ENCODE data around the gene PROK1. TPM values are rescaled to one million over a fixed set of nuclear protein-coding genes. Genes with fewer than 3 reads are reported as not detected.

The PROK1 gene
- total RNA-seq, 1 donor from 2014 or later, result 0.69 TPM

DNA sequence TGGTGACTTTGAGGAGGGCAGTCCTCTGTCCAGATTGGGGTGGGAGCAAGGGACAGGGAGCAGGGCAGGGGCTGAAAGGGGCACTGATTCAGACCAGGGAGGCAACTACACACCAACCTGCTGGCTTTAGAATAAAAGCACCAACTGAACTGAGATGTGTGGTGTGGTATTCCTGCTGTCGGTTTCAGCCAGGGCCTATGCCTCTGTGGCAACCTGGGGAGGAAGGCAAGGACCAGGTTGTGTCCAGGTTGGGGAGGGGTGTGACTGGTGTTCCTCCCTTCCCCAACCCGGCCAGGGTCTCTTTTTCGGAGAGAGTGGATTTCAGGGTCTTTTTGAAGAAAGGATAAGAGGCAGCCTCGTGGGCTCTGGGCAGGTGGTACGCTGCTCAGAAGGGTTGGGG, 6.3 kb downstream of the PROK1 start:
- no peaks in the 10 kb centered on the region for H3K36me3 Mint-ChIP-seq
- DNase-seq (ENCODE audit: low spot score in 2 of 2, unreplicated experiment in 2 of 2), result no peak
- H3K4me3 Mint-ChIP-seq, result no peak overlapping the region
- no peak overlapping the region for H3K27ac Mint-ChIP-seq
- TF ChIP-seq, protein P1, sequence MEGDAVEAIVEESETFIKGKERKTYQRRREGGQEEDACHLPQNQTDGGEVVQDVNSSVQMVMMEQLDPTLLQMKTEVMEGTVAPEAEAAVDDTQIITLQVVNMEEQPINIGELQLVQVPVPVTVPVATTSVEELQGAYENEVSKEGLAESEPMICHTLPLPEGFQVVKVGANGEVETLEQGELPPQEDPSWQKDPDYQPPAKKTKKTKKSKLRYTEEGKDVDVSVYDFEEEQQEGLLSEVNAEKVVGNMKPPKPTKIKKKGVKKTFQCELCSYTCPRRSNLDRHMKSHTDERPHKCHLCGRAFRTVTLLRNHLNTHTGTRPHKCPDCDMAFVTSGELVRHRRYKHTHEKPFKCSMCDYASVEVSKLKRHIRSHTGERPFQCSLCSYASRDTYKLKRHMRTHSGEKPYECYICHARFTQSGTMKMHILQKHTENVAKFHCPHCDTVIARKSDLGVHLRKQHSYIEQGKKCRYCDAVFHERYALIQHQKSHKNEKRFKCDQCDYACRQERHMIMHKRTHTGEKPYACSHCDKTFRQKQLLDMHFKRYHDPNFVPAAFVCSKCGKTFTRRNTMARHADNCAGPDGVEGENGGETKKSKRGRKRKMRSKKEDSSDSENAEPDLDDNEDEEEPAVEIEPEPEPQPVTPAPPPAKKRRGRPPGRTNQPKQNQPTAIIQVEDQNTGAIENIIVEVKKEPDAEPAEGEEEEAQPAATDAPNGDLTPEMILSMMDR (IDR thresholded peaks at IDR 0.05; ENCODE audit: unreplicated experiment), result no peak
- H3K27me3 Mint-ChIP-seq (ENCODE audit: low read depth), result peaks cover 2% of the 10 kb centered on the region
- H3K9me3 Mint-ChIP-seq, result no peaks in the 10 kb centered on the region
- peaks cover 3% of the 10 kb centered on the region for H3K4me1 Mint-ChIP-seq

DNA sequence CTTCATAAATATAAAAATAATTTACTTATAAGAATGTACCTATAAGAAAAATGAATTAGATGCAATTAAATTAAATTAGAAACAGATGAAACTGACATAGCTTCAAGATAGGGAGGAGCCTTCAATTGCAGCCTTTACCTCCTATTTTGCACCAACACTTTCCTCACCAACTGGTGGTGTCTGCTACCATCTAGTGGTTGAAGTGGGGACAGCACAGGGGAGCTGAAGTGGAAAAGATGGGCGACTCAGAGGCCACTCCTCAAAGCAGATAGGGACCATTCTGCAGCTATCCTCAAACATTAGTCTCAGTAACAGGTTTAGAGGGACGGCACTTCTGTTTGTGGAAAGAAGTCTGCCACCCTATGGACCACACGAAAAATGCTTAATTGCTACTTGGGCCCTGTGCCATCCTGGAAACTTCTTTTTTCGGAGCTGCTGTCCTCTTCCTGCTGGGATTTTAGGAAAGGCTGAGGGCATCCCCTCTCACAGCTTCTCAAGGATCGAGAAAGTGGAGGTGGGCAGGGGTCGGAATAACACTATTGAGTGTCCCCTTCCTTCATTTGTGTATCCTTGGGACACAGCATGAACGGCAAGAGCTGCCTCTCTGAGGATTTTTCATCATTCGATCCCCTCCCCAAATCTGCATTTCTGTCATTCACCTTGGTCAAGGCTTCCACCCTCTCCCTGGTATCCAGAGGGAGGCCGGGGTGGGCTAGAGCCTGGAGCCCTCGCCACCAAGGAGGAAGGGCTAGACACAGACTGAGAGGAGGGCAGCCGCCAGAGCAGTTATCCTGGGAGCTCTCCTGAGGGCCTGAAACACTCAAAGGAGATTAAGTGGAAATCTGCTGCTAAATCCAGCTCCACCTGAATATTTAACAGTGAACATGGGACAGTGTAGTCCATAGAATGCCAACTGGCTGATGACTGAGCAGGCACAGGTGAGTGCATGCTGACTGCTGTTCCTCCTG, 9.6 kb downstream of the PROK1 start:
- TF ChIP-seq, protein P1 (IDR thresholded peaks at IDR 0.05; ENCODE audit: unreplicated experiment), result peak; percentile 88
- Mint-ChIP-seq H3K27me3 (ENCODE audit: low read depth) (no peaks in the 10 kb centered on the region), H3K4me1 (peaks cover 19% of the 10 kb centered on the region), H3K4me3 (no peak overlapping the region), H3K36me3 (no peaks in the 10 kb centered on the region), H3K27ac (no peak overlapping the region), H3K9me3 (no peaks in the 10 kb centered on the region)
- peak; percentile 65 to 92 for DNase-seq (ENCODE audit: low spot score in 2 of 2, unreplicated experiment in 2 of 2)

DNA sequence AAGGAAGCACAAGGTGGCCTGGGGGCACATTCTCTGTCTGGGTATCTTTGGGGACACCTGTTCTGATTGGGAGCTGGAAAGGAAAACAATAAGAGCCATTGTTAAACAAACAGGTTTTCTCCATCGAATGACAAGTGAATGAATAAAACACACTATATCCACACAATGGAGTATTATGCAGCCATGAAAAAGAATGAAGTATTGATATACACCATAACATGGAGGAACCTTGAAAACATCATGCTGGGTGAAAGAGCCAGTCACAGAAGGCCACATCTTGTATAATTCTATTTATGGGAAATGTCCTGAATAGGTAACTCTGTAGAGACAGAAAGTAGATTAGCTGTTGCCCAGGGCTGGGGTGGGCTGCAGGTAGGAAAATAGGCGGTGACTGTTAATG, 11.1 kb downstream of the PROK1 start:
- no peak overlapping the region for H3K4me3 Mint-ChIP-seq
- no peaks in the 10 kb centered on the region for H3K27me3 Mint-ChIP-seq (ENCODE audit: low read depth)
- H3K9me3 Mint-ChIP-seq, result no peaks in the 10 kb centered on the region
- no peak for DNase-seq (ENCODE audit: low spot score in 2 of 2, unreplicated experiment in 2 of 2)
- TF ChIP-seq, protein P1 (IDR thresholded peaks at IDR 0.05; ENCODE audit: unreplicated experiment), result no peak
- H3K4me1 Mint-ChIP-seq, result peaks cover 24% of the 10 kb centered on the region
- H3K27ac Mint-ChIP-seq, result no peak overlapping the region
- H3K36me3 Mint-ChIP-seq, result no peaks in the 10 kb centered on the region

DNA sequence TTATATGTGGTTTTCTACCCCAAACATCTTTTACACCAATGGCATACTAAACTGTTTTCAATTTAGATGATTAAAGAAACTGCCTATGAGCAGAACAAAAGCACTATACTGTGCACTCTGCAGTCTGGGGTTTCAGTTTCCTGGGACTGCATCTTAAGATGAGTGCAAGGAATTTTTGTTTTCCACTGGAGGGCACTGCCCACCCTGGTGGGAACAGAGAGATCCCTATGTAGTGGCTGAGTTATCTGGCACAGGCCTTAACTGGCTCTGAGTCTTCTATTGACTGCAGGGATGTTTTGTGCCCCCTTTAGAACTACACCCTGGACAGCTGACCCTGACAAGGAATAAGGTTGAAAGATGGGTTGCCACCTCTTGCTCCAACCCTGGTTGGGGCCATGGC, 12.0 kb downstream of the PROK1 start:
- Mint-ChIP-seq H3K4me1 (peaks cover 28% of the 10 kb centered on the region), H3K36me3 (no peaks in the 10 kb centered on the region), H3K9me3 (no peaks in the 10 kb centered on the region), H3K27ac (no peak overlapping the region), H3K4me3 (no peak overlapping the region), H3K27me3 (ENCODE audit: low read depth) (no peaks in the 10 kb centered on the region)
- DNase-seq (ENCODE audit: low spot score in 2 of 2, unreplicated experiment in 2 of 2), result no peak
- TF ChIP-seq, protein P1 (IDR thresholded peaks at IDR 0.05; ENCODE audit: unreplicated experiment), result no peak

DNA sequence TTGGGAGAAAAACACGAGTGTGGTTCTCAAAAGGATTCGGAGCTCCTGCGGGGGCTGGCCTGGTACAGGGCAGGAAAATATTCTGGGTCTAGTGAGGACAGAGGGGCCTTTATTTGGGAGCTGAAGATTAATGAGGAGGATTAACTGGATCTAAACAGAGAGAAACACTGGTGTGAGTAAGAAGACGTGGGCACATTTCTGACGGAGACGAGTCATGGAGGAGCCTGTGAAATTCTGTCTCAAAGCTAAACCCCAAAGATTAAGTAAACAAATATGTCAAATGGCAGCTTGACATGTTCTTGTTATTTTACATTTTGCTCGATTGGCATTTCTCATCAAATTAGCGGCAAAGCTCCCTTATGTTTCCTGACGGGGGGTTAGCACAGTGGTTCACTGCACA, 12.8 kb downstream of the PROK1 start:
- Mint-ChIP-seq H3K36me3 (no peaks in the 10 kb centered on the region), H3K9me3 (no peaks in the 10 kb centered on the region), H3K4me3 (no peak overlapping the region), H3K27ac (no peak overlapping the region), H3K27me3 (ENCODE audit: low read depth) (no peaks in the 10 kb centered on the region), H3K4me1 (peaks cover 28% of the 10 kb centered on the region)
- TF ChIP-seq, protein P1 (IDR thresholded peaks at IDR 0.05; ENCODE audit: unreplicated experiment), result no peak
- no peak for DNase-seq (ENCODE audit: low spot score in 2 of 2, unreplicated experiment in 2 of 2)

All from mesothelial cell of epicardium (in vitro differentiated cells).